Dedifferentiated amniotic fluid mesenchymal stem cell (primary cell): Measurements from ENCODE around the gene AMD1.

Experiments used
- DNase-seq: peaks from one replicate; pipeline ENCODE4 v3.0.0-alpha.2; 2016; ENCODE audit errors: extremely low spot score

The AMD1 gene

GRCh38 chr6:110938171-110938570 is 63.6 kb downstream of the AMD1 start:
- no peak for DNase-seq

- no peak for DNase-seq
Measured at GRCh38 chr6:110939429-110940200, 65.0 kb downstream of the AMD1 start.

- DNase-seq: peak; percentile 64
Measured at GRCh38 chr6:110944681-110945151, 70.1 kb downstream of the AMD1 start.
